GM19193 (cell line): ENCODE results near the gene CCNY.

ENCODE experiments used
- POLR2A ChIP-seq: IDR thresholded peaks from 4 replicates; pipeline ENCODE4 v1.6.1; 2011; ENCODE audit not compliant: insufficient read depth, insufficient read length; ENCODE audit errors: extremely low read depth

Gene CCNY

GRCh38 chr10:35564341-35564968 lies 228.1 kb downstream of the CCNY start:
- TF ChIP-seq POLR2A: no peak

DNA sequence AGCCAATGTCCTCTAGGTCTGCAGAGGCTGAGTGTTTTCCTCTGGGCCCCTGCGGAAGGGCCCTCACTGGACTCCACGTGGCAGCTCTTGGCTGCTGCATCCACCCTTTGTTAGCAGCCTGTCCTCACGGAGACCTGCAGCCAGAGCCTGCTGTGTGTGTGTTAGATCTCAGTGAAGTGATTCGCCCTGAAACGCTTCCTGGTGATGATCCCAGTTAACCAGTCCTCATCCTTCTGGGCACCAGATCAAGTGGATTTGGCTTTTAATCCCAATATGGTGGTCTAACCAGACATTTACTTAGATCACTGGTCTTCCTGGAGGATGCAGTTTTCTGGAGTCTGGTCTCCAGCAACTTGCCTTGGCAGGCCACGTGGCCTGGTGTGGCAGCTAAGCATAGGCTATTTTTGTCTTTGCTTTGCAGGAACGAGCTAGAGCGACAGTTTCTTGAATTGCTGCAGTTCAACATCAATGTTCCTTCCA lies 229.3 kb downstream of the CCNY start:
- TF ChIP-seq POLR2A: no peak

- TF ChIP-seq POLR2A: no peak
Measured at GRCh38 chr10:35567951-35568350, 231.6 kb downstream of the CCNY start.

DNA sequence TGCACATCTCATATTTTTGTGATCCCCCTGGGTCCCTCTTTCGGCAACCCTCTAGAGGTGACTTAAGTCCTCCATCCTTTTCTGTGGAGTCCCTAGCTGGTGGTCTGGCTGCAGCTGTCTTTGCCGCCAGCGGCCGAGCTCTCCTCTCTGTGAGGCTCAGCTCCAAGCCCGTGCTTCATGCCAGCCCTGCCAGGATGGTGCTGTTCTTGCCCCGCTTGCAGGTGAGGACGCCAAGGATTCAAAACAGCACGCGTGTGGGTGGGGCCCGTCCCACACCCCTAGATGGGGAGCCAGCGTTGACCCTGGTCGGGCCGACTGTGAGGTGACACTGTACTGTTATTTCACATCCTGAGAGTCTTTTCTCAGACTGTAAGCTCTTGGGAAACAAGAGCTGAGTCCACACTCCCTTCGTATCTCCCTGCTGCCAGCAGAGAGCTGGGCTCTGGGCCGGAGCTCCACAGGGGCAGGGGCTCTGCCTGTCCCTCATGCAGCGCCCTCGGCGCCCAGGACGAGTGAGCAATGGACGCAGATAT lies 232.2 kb downstream of the CCNY start:
- TF ChIP-seq POLR2A: no peak

DNA sequence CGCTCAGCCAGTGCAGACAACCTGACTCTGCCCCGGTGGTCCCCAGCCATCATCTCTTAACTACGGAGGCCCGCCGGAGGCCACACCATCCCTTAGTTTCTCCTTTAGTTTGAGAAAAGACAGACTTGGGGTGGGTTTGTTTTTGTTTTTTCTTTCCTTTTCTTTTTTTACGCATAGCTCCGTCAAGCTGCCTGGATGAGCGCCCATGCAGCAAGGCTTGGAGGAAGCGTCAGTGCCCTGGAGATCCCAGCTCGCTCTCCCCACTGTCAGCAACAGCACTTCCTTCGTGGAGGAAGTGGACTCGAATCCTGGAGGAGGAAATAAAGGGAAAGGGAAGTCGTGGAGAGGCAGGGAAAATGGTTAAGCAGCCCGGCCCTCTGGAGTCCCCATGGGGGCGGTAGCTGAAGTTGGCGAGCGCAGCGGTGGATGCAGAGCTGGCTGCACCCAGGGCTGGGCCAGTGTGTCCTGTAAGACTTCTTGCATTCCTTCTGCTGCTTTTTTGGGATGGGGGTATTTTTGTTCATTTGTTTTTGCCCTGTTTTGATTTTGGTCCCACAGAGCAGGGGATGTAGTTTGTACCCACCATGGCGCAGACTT lies 232.9 kb downstream of the CCNY start:
- TF ChIP-seq POLR2A: no peak

DNA sequence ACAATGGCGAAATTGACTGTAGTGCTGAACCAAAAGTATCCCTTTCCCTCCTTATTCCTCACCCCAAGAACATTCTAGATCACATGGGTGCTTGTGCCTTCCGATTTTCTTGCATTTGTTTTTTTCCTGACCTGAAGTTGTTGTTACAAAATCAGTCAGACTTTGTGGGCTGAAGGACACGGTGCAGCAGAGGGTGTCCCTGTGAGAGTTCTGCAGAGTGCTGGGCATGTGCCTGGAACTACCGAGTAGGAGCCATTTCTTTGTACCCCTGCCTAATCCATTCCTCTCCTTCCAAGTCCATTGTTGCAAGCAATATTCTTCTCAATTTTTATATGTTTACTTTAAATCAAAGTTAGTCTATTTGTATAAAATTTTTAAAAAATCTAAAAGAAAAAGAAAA lies 233.5 kb downstream of the CCNY start:
- TF ChIP-seq POLR2A: no peak

DNA sequence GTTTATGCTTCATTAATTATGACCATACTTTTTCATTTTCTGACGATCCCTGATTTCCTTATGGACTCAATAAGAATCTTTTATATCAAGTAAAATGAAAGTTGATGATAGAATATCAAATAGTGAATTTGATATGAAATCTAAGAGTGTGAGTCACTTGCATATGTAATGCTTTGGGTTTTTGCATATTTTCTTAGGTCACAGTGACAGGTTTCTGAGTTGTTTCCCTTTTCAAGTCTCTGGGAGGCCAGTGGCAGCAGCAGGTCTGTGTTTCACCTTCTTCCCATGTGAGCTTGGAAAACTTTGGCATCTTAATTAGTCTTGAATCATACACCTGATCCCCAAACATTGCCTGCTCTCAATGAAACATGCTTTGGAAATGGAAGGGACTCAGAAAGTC lies 234.1 kb downstream of the CCNY start:
- no peak for TF ChIP-seq POLR2A

DNA sequence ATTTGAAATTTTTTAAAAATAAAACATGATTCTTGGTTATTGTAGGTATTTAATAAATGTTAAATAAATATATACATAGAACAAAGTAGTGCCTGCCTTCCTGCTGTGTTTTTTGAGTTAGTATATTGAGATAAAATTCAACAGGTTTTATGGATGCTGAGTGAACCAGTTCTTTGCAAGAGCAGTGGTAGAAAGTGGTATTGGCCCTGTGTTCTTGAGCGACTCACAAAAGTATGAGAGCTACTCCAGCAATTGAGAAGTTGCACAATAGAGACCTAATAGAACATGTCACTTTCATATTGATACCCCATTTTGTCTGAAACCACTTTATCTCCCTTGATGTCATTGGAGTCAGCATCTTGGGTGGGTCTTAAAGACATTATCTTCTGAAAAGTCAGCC lies 236.3 kb downstream of the CCNY start:
- no peak for TF ChIP-seq POLR2A

DNA sequence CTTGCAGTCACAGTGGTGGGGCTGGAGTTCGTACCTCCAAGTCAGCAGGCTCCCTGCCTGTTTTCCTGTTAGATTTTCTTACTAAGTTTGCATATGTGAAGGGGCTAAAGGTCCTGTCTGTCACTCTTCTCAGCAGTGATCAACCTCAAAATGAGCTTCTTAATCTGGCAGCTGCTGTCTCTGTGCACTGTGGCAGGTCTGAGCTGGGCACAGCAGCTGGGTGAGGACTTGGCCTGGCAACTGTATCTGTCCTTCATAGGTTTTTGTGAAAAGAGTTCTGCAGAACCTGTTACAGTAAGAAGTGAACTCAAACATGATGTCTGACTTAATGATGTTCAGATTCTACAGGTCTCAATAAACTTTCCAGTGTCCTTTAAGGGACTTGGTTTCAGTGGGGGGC lies 237.5 kb downstream of the CCNY start:
- TF ChIP-seq POLR2A: no peak

DNA sequence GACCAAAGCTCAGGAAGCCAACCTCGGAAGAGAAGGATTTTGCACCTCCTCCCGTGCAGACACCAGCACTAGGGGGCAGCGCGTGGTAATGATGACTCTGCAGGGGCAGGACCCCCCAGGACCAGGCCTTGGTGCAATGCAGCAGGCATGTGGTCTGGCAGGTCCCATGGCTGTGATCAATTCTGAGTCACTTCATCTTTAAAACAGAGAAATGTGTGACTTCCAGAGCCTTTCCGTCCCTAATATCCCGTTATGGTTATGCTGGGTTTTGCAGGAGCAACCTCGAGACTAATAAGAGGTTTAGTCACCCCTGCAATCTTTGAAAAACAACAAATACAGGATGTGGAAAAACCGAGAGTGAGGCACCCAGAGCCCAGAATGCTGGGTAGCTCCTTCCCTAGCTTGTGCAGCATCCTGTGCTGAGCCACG lies 238.6 kb downstream of the CCNY start:
- no peak for TF ChIP-seq POLR2A

DNA sequence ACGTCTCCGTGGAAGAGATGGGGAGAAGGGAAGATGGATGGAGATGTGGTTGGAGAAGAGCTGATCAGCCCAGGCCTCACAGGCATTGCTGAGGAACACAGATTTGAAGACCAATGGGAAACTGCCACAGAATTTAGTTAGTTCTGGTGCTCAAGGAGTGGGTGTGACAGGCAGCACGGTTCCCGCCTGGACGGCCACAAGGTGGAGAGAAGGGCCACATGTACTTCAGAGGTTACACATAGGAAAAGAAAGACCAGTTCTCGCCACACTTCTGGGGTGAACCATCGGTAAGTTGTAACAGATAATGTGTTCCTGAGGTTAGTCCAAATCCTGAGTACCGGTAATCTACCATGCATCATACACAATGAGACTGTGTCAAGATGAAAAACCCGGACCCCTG lies 239.3 kb downstream of the CCNY start:
- TF ChIP-seq POLR2A: no peak

- TF ChIP-seq POLR2A: no peak
Measured at GRCh38 chr10:35576730-35577129, 240.4 kb downstream of the CCNY start.

GRCh38 chr10:35577926-35578617 lies 241.8 kb downstream of the CCNY start:
- TF ChIP-seq POLR2A: no peak

DNA sequence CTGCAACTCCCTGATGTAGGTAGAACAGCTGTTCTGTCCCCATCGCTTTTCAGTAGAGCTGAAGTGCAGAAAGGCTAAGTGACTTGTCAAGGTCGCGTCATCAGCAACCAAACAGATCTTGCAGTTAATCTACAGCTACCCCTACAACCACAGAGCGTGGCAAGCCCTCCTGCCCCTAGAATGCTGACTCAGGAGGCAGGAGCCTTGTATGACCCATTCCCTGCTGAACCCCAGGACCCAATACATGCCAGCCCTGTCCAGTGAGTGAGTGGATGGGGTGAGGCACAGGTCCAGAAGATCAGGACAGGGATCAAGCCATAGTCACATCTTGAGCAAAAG lies 242.3 kb downstream of the CCNY start:
- TF ChIP-seq POLR2A: no peak

DNA sequence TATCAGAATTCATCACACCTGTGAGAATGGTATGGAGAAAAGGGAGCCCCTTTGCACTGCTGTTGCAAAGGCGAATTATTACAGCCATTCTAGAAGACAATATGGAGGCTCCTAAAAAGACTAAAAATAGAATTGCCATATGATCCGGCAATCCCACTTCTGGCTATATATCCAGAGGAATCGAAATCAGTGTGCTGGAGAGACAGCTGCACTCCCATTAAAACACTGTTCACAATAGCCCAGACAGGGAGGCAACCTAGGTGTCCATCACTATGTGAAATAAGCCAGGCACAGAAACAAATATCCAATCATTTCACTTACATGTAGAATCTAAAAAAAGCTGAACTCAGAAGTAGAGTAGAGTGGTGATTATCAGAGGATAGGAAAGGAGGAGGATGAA lies 242.8 kb downstream of the CCNY start:
- no peak for TF ChIP-seq POLR2A
